ENCODE measurements around the gene SMIM38. TPM values are rescaled to one million over a fixed set of nuclear protein-coding genes. Genes with fewer than 3 reads are reported as not detected.
"Not testable (repeated sequence)": the region's sequence is repeated elsewhere in the genome, so short reads cannot be mapped to it uniquely, and the experiment has no call there.

SMIM38 gene
- total RNA-seq, 1 experiment from 2014 or later: not detected

GRCh38 chr11:69122326-69122629 is 33.5 kb upstream of the SMIM38 start:
- no peak for DNase-seq (ENCODE audit: low read depth)

GRCh38 chr11:69122630-69123431 is 32.9 kb upstream of the SMIM38 start:
- peak; percentile 81 for DNase-seq (ENCODE audit: low read depth)

GRCh38 chr11:69123593-69124545 is 31.9 kb upstream of the SMIM38 start:
- no peak for DNase-seq (ENCODE audit: low read depth)

- no peak for DNase-seq (ENCODE audit: low read depth)
Measured at GRCh38 chr11:69125861-69126260, 29.9 kb upstream of the SMIM38 start.

GRCh38 chr11:69126286-69126685 is 29.4 kb upstream of the SMIM38 start:
- DNase-seq (ENCODE audit: low read depth): no peak

GRCh38 chr11:69127081-69127850 is 28.5 kb upstream of the SMIM38 start:
- no peak for DNase-seq (ENCODE audit: low read depth)

- no peak for DNase-seq (ENCODE audit: low read depth)
Measured at GRCh38 chr11:69127884-69128283, 27.9 kb upstream of the SMIM38 start.

GRCh38 chr11:69129053-69129452 is 26.7 kb upstream of the SMIM38 start:
- no peak for DNase-seq (ENCODE audit: low read depth)

- DNase-seq (ENCODE audit: low read depth): no peak
Measured at GRCh38 chr11:69129647-69130046, 26.1 kb upstream of the SMIM38 start.

GRCh38 chr11:69130654-69131053 is 25.1 kb upstream of the SMIM38 start:
- no peak for DNase-seq (ENCODE audit: low read depth)

GRCh38 chr11:69131121-69131566 is 24.6 kb upstream of the SMIM38 start:
- no peak for DNase-seq (ENCODE audit: low read depth)

- DNase-seq (ENCODE audit: low read depth): peak; percentile 60
Measured at GRCh38 chr11:69131644-69132300, 24.0 kb upstream of the SMIM38 start.

- no peak for DNase-seq (ENCODE audit: low read depth)
Measured at GRCh38 chr11:69132301-69132670, 23.4 kb upstream of the SMIM38 start.

- no peak for DNase-seq (ENCODE audit: low read depth)
Measured at GRCh38 chr11:69133251-69133650, 22.5 kb upstream of the SMIM38 start.

GRCh38 chr11:69134182-69134581 is 21.6 kb upstream of the SMIM38 start:
- DNase-seq (ENCODE audit: low read depth): not testable (repeated sequence)

- DNase-seq (ENCODE audit: low read depth): no peak
Measured at GRCh38 chr11:69134957-69135356, 20.8 kb upstream of the SMIM38 start.

GRCh38 chr11:69135420-69136363 is 20.0 kb upstream of the SMIM38 start:
- no peak for DNase-seq (ENCODE audit: low read depth)

- no peak for DNase-seq (ENCODE audit: low read depth)
Measured at GRCh38 chr11:69136471-69136870, 19.3 kb upstream of the SMIM38 start.

- no peak for DNase-seq (ENCODE audit: low read depth)
Measured at GRCh38 chr11:69137151-69137844, 18.4 kb upstream of the SMIM38 start.

- peak; percentile 72 for DNase-seq (ENCODE audit: low read depth)
Measured at GRCh38 chr11:69138265-69138664, 17.5 kb upstream of the SMIM38 start.
